Activated naive CD8-positive, alpha-beta T cell treated with anti-CD3 and anti-CD28 coated beads for 36 hours (primary cell): Measurements from ENCODE around the gene CACNG4. TPM values are rescaled to one million over a fixed set of nuclear protein-coding genes. Genes with fewer than 3 reads are reported as not detected.
"Not testable (repeated sequence)": the region's sequence is repeated elsewhere in the genome, so short reads cannot be mapped to it uniquely, and the experiment has no call there.

ENCODE experiments used
- DNase-seq: peaks from one replicate; pipeline ENCODE4 v3.0.0; 2021
- H3K27ac Mint-ChIP-seq: one replicate; pipeline ENCODE4 v1.8.0; 2022; ENCODE audit warnings: mild to moderate bottlenecking, moderate library complexity, mixed read lengths
- H3K27me3 Mint-ChIP-seq: one replicate; pipeline ENCODE4 v1.8.0; 2022; ENCODE audit warnings: mild to moderate bottlenecking, mixed read lengths
- H3K36me3 Mint-ChIP-seq: one replicate; pipeline ENCODE4 v1.8.0; 2021; ENCODE audit warnings: mild to moderate bottlenecking, mixed read lengths
- H3K4me1 Mint-ChIP-seq: one replicate; pipeline ENCODE4 v1.8.0; 2021; ENCODE audit warnings: mixed read lengths
- H3K4me3 Mint-ChIP-seq: one replicate; pipeline ENCODE4 v1.8.0; 2022; ENCODE audit warnings: mild to moderate bottlenecking, moderate library complexity, mixed read lengths
- H3K9me3 Mint-ChIP-seq: one replicate; pipeline ENCODE4 v1.8.0; 2022; ENCODE audit warnings: mixed read lengths
- total RNA-seq, 2 experiments: library from RNA; stranded (reverse); gene quantifications; one replicate each; pipeline ENCODE4 v1.2.3, GENCODE V29; 2021

CACNG4 gene
- total RNA-seq, 2 experiments from 2014 or later: not detected

GRCh38 chr17:67021743-67022450 is 57.4 kb downstream of the CACNG4 start:
- Mint-ChIP-seq H3K27ac (no peak overlapping the region), H3K36me3 (no peaks in the 10 kb centered on the region)

GRCh38 chr17:67022451-67022810 is 57.9 kb downstream of the CACNG4 start:
- H3K4me1 Mint-ChIP-seq: no peaks in the 10 kb centered on the region
- no peak for DNase-seq
- H3K9me3 Mint-ChIP-seq: no peaks in the 10 kb centered on the region
- no peak overlapping the region for H3K4me3 Mint-ChIP-seq
- H3K27ac Mint-ChIP-seq: no peak overlapping the region
- H3K27me3 Mint-ChIP-seq: no peaks in the 10 kb centered on the region
- H3K36me3 Mint-ChIP-seq: no peaks in the 10 kb centered on the region

More at GRCh38 chr17:67021743-67022450, 57.4 kb downstream of the CACNG4 start:
- Mint-ChIP-seq H3K9me3 (no peaks in the 10 kb centered on the region), H3K4me3 (no peak overlapping the region), H3K27me3 (no peaks in the 10 kb centered on the region), H3K4me1 (no peaks in the 10 kb centered on the region)
- DNase-seq: no peak

GRCh38 chr17:67024736-67025135 is 60.2 kb downstream of the CACNG4 start:
- Mint-ChIP-seq H3K4me3 (no peak overlapping the region), H3K27ac (no peak overlapping the region), H3K9me3 (no peaks in the 10 kb centered on the region), H3K36me3 (no peaks in the 10 kb centered on the region), H3K27me3 (no peaks in the 10 kb centered on the region), H3K4me1 (no peaks in the 10 kb centered on the region)
- DNase-seq: no peak

GRCh38 chr17:67025216-67025792 is 60.8 kb downstream of the CACNG4 start:
- no peaks in the 10 kb centered on the region for H3K9me3 Mint-ChIP-seq
- no peak overlapping the region for H3K27ac Mint-ChIP-seq
- no peaks in the 10 kb centered on the region for H3K4me1 Mint-ChIP-seq
- H3K4me3 Mint-ChIP-seq: no peak overlapping the region
- H3K36me3 Mint-ChIP-seq: no peaks in the 10 kb centered on the region
- H3K27me3 Mint-ChIP-seq: no peaks in the 10 kb centered on the region
- DNase-seq: no peak

- no peaks in the 10 kb centered on the region for H3K36me3 Mint-ChIP-seq
- DNase-seq: no peak
- H3K27me3 Mint-ChIP-seq: no peaks in the 10 kb centered on the region
- H3K4me3 Mint-ChIP-seq: no peak overlapping the region
- no peaks in the 10 kb centered on the region for H3K4me1 Mint-ChIP-seq
- no peak overlapping the region for H3K27ac Mint-ChIP-seq
- no peaks in the 10 kb centered on the region for H3K9me3 Mint-ChIP-seq
These were observed 61.8 kb downstream of the CACNG4 start for GRCh38 chr17:67026341-67026740.

- Mint-ChIP-seq H3K4me3 (no peak overlapping the region), H3K27me3 (no peaks in the 10 kb centered on the region), H3K36me3 (no peaks in the 10 kb centered on the region), H3K4me1 (no peaks in the 10 kb centered on the region), H3K9me3 (no peaks in the 10 kb centered on the region), H3K27ac (no peak overlapping the region)
- DNase-seq: no peak
These were observed 62.6 kb downstream of the CACNG4 start for GRCh38 chr17:67027031-67027628.

GRCh38 chr17:67030641-67031040 is 66.1 kb downstream of the CACNG4 start:
- H3K4me3 Mint-ChIP-seq: no peak overlapping the region
- H3K36me3 Mint-ChIP-seq: no peaks in the 10 kb centered on the region
- H3K4me1 Mint-ChIP-seq: peaks cover 5% of the 10 kb centered on the region
- no peak overlapping the region for H3K27ac Mint-ChIP-seq
- no peaks in the 10 kb centered on the region for H3K27me3 Mint-ChIP-seq
- H3K9me3 Mint-ChIP-seq: no peaks in the 10 kb centered on the region
- DNase-seq: no peak

GRCh38 chr17:67032382-67032781 is 67.9 kb downstream of the CACNG4 start:
- H3K27me3 Mint-ChIP-seq: no peaks in the 10 kb centered on the region
- no peaks in the 10 kb centered on the region for H3K9me3 Mint-ChIP-seq
- no peak overlapping the region for H3K27ac Mint-ChIP-seq
- H3K4me1 Mint-ChIP-seq: peaks cover 8% of the 10 kb centered on the region
- H3K4me3 Mint-ChIP-seq: no peak overlapping the region
- no peak for DNase-seq
- H3K36me3 Mint-ChIP-seq: no peaks in the 10 kb centered on the region

GRCh38 chr17:67032985-67033384 is 68.5 kb downstream of the CACNG4 start:
- Mint-ChIP-seq H3K9me3 (no peaks in the 10 kb centered on the region), H3K27me3 (no peaks in the 10 kb centered on the region), H3K4me3 (no peak overlapping the region), H3K27ac (peak overlapping the region; percentile 55), H3K4me1 (peaks cover 8% of the 10 kb centered on the region), H3K36me3 (no peaks in the 10 kb centered on the region)
- DNase-seq: no peak

- peaks cover 8% of the 10 kb centered on the region for H3K4me1 Mint-ChIP-seq
- no peaks in the 10 kb centered on the region for H3K9me3 Mint-ChIP-seq
- no peak overlapping the region for H3K27ac Mint-ChIP-seq
These were observed 69.1 kb downstream of the CACNG4 start for GRCh38 chr17:67033613-67034012.

GRCh38 chr17:67035131-67036083 is 70.9 kb downstream of the CACNG4 start:
- DNase-seq: peak; percentile 11
- Mint-ChIP-seq H3K27me3 (peaks cover 4% of the 10 kb centered on the region), H3K9me3 (no peaks in the 10 kb centered on the region), H3K4me1 (peaks cover 8% of the 10 kb centered on the region), H3K4me3 (no peak overlapping the region), H3K27ac (peak overlapping the region; percentile 59), H3K36me3 (no peaks in the 10 kb centered on the region)

More at GRCh38 chr17:67033613-67034012, 69.1 kb downstream of the CACNG4 start:
- Mint-ChIP-seq H3K4me3 (no peak overlapping the region), H3K36me3 (no peaks in the 10 kb centered on the region), H3K27me3 (peaks cover 4% of the 10 kb centered on the region)
- no peak for DNase-seq

- H3K4me3 Mint-ChIP-seq: no peak overlapping the region
- H3K27ac Mint-ChIP-seq: no peak overlapping the region
- H3K9me3 Mint-ChIP-seq: no peaks in the 10 kb centered on the region
- H3K36me3 Mint-ChIP-seq: no peaks in the 10 kb centered on the region
- DNase-seq: no peak
- peaks cover 4% of the 10 kb centered on the region for H3K27me3 Mint-ChIP-seq
- peaks cover 8% of the 10 kb centered on the region for H3K4me1 Mint-ChIP-seq
These were observed 74.4 kb downstream of the CACNG4 start for GRCh38 chr17:67038861-67039365.

- H3K4me3 Mint-ChIP-seq: no peak overlapping the region
- peaks cover 4% of the 10 kb centered on the region for H3K27me3 Mint-ChIP-seq
- DNase-seq: no peak
- no peaks in the 10 kb centered on the region for H3K36me3 Mint-ChIP-seq
- no peak overlapping the region for H3K27ac Mint-ChIP-seq
- no peaks in the 10 kb centered on the region for H3K9me3 Mint-ChIP-seq
- H3K4me1 Mint-ChIP-seq: peaks cover 2% of the 10 kb centered on the region
These were observed 76.1 kb downstream of the CACNG4 start for GRCh38 chr17:67040652-67041051.

GRCh38 chr17:67041119-67041518 is 76.6 kb downstream of the CACNG4 start:
- not testable (repeated sequence) for H3K27me3 Mint-ChIP-seq, H3K27ac Mint-ChIP-seq, H3K9me3 Mint-ChIP-seq, DNase-seq, H3K36me3 Mint-ChIP-seq, H3K4me1 Mint-ChIP-seq, H3K4me3 Mint-ChIP-seq

- Mint-ChIP-seq H3K27me3 (peaks cover 4% of the 10 kb centered on the region), H3K9me3 (no peaks in the 10 kb centered on the region), H3K4me1 (no peaks in the 10 kb centered on the region), H3K36me3 (no peaks in the 10 kb centered on the region), H3K27ac (no peak overlapping the region), H3K4me3 (no peak overlapping the region)
- no peak for DNase-seq
These were observed 77.0 kb downstream of the CACNG4 start for GRCh38 chr17:67041531-67041930.
